ENCODE measurements around the gene PTPRF. TPM values are rescaled to one million over a fixed set of nuclear protein-coding genes. Genes with fewer than 3 reads are reported as not detected.

PTPRF gene
- total and polyA plus RNA-seq, 8 donors, result 123 to 279 (median 195) TPM

- no peaks in the 10 kb centered on the region for H3K9me3 ChIP-seq
- no peaks in the 10 kb centered on the region for H3K27me3 ChIP-seq
- intact Hi-C loops (cut with DNase I), result no loop called here
- no peaks in the 10 kb centered on the region for H3K4me1 ChIP-seq
- peaks cover 0 to 7% of the 10 kb centered on the region in 2 donors for H3K36me3 ChIP-seq
- TF ChIP-seq CTCF (IDR thresholded peaks at IDR 0.05), result no peak
- H3K4me3 ChIP-seq, result no peak overlapping the region
- ATAC-seq, result peak; percentile 77
- peak overlapping the region in 1 of 2 donors; percentile 45 for H3K27ac ChIP-seq
- peak in 2 of 4 donors; percentile 53 to 75 for DNase-seq
These were observed 27.7 kb downstream of the PTPRF start for GRCh38 chr1:43558346-43558841.

GRCh38 chr1:43559714-43560113 lies 29.0 kb downstream of the PTPRF start:
- Histone ChIP-seq H3K27me3 (no peaks in the 10 kb centered on the region), H3K4me1 (peaks cover 0 to 2% of the 10 kb centered on the region in 2 donors), H3K36me3 (no peaks in the 10 kb centered on the region), H3K27ac (no peak overlapping the region), H3K4me3 (no peak overlapping the region), H3K9me3 (no peaks in the 10 kb centered on the region)
- DNase-seq (no peak), ATAC-seq (no peak)
- no peak for TF ChIP-seq CTCF (IDR thresholded peaks at IDR 0.05)
- intact Hi-C loops (cut with DNase I), result no loop called here

GRCh38 chr1:43560286-43560685 lies 29.6 kb downstream of the PTPRF start:
- Histone ChIP-seq H3K27me3 (peaks cover 0 to 2% of the 10 kb centered on the region in 2 donors), H3K9me3 (no peaks in the 10 kb centered on the region), H3K36me3 (no peaks in the 10 kb centered on the region), H3K27ac (no peak overlapping the region), H3K4me1 (peaks cover 0 to 8% of the 10 kb centered on the region in 2 donors), H3K4me3 (no peak overlapping the region)
- ATAC-seq, result no peak
- intact Hi-C loops (cut with DNase I), result no loop called here
- DNase-seq, result no peak
- TF ChIP-seq CTCF (IDR thresholded peaks at IDR 0.05), result no peak

GRCh38 chr1:43563876-43564539 lies 33.3 kb downstream of the PTPRF start:
- TF ChIP-seq CTCF (IDR thresholded peaks at IDR 0.05), result no peak
- DNase-seq, result peak in 2 of 4 donors; percentile 57 to 76
- Histone ChIP-seq H3K4me3 (no peak overlapping the region), H3K36me3 (no peaks in the 10 kb centered on the region), H3K27ac (peak overlapping the region in 1 of 2 donors; percentile 8), H3K4me1 (peaks cover 6 to 17% of the 10 kb centered on the region in 2 donors), H3K9me3 (no peaks in the 10 kb centered on the region), H3K27me3 (peaks cover 0 to 14% of the 10 kb centered on the region in 2 donors)
- peak; percentile 17 for ATAC-seq
- intact Hi-C loops (cut with DNase I), result no loop called here

GRCh38 chr1:43564551-43565348 lies 34.1 kb downstream of the PTPRF start:
- TF ChIP-seq CTCF (IDR thresholded peaks at IDR 0.05), result no peak
- no peaks in the 10 kb centered on the region for H3K9me3 ChIP-seq
- DNase-seq (no peak), ATAC-seq (peak; percentile 36)
- H3K4me3 ChIP-seq, result peak overlapping the region in 1 of 2 donors; percentile 37
- H3K27ac ChIP-seq, result no peak overlapping the region
- intact Hi-C loops (cut with DNase I), result no loop called here
- H3K27me3 ChIP-seq, result peaks cover 0 to 14% of the 10 kb centered on the region in 2 donors
- H3K4me1 ChIP-seq, result peaks cover 6 to 17% of the 10 kb centered on the region in 2 donors
- peaks cover 0 to 1% of the 10 kb centered on the region in 2 donors for H3K36me3 ChIP-seq

Data from left lung (tissue), 10 donors.